SJCRH30 (cell line): ENCODE results near the gene CPTP. TPM values are rescaled to one million over a fixed set of nuclear protein-coding genes. Genes with fewer than 3 reads are reported as not detected.

ENCODE experiments used
- DNase-seq, 2 experiments: peaks; one replicate each; pipeline ENCODE4 v3.0.0-alpha.2; 2015 to 2020
- H3K27ac ChIP-seq: fragments of 250-450 bp; sonication (Bioruptor Pico); 2 replicates; pipeline ENCODE4 v1.5.1; 2020; ENCODE audit warnings: mild to moderate bottlenecking, moderate library complexity
- H3K27me3 ChIP-seq: fragments of 250-450 bp; sonication (Bioruptor Pico); 2 replicates; pipeline ENCODE4 v1.5.1; 2020; ENCODE audit warnings: mild to moderate bottlenecking, moderate library complexity
- H3K36me3 ChIP-seq: fragments of 250-450 bp; sonication (Bioruptor Pico); 2 replicates; pipeline ENCODE4 v1.5.1; 2020; ENCODE audit warnings: mild to moderate bottlenecking, moderate library complexity
- H3K4me1 ChIP-seq: fragments of 250-450 bp; sonication (Bioruptor Pico); 2 replicates; pipeline ENCODE4 v1.5.1; 2020; ENCODE audit warnings: mild to moderate bottlenecking, moderate library complexity
- H3K4me3 ChIP-seq: fragments of 250-450 bp; sonication (Bioruptor Pico); 2 replicates; pipeline ENCODE4 v1.5.1; 2020; ENCODE audit warnings: mild to moderate bottlenecking, moderate library complexity
- H3K9me3 ChIP-seq: fragments of 250-450 bp; sonication (Bioruptor Pico); replicated peaks from 2 replicates; pipeline ENCODE4 v1.5.1; 2020; ENCODE audit warnings: mild to moderate bottlenecking, moderate library complexity
- total RNA-seq: library from RNA; depleted of rRNA; stranded (reverse); fragments of >200 nt; shearing (Covaris generic); gene quantifications from 2 replicates; pipeline ENCODE4 v1.2.3, GENCODE V29; 2014

CPTP gene
- total RNA-seq, 1 experiment from 2014 or later = 22.1 TPM

GRCh38 chr1:1338278-1338677 lies 13.7 kb downstream of the CPTP start:
- no peak for DNase-seq
- no peak overlapping the region for H3K27ac ChIP-seq
- no peaks in the 10 kb centered on the region; the same call in 1 of the 2 replicates for H3K4me1 ChIP-seq
- no peaks in the 10 kb centered on the region for H3K27me3 ChIP-seq
- H3K4me3 ChIP-seq = no peak overlapping the region
- peaks cover 12% of the 10 kb centered on the region for H3K36me3 ChIP-seq
- H3K9me3 ChIP-seq = no peaks in the 10 kb centered on the region

DNA sequence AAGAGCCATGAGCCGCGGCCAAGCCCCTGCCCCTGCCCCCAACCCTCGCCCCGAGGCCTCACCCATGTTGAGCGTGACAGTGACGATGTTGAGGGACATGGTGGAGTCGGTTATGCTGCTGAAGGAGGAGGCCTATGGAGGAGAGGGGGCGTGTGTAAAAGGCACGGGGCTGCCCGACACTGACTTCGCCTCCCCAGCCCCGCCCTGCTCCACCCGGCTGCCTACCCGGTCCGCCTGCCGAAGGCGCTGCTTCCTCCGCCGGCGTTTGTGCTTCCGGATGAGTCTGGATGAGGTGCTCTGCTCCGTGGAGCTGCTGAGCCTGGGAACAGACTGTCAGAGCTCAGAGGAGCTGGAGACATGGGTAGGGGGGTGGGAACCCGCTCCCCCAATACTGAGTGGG lies 15.6 kb downstream of the CPTP start:
- Histone ChIP-seq H3K4me3 (no peak overlapping the region), H3K4me1 (no peaks in the 10 kb centered on the region; the same call in 1 of the 2 replicates), H3K9me3 (no peaks in the 10 kb centered on the region), H3K27me3 (no peaks in the 10 kb centered on the region), H3K27ac (no peak overlapping the region), H3K36me3 (peaks cover 12% of the 10 kb centered on the region)
- no peak for DNase-seq

- Histone ChIP-seq H3K27me3 (no peaks in the 10 kb centered on the region), H3K36me3 (peaks cover 12% of the 10 kb centered on the region), H3K27ac (no peak overlapping the region), H3K4me3 (no peak overlapping the region), H3K4me1 (no peaks in the 10 kb centered on the region; the same call in 1 of the 2 replicates), H3K9me3 (no peaks in the 10 kb centered on the region)
- no peak for DNase-seq
These were observed 16.4 kb downstream of the CPTP start for GRCh38 chr1:1340791-1341548.

DNA sequence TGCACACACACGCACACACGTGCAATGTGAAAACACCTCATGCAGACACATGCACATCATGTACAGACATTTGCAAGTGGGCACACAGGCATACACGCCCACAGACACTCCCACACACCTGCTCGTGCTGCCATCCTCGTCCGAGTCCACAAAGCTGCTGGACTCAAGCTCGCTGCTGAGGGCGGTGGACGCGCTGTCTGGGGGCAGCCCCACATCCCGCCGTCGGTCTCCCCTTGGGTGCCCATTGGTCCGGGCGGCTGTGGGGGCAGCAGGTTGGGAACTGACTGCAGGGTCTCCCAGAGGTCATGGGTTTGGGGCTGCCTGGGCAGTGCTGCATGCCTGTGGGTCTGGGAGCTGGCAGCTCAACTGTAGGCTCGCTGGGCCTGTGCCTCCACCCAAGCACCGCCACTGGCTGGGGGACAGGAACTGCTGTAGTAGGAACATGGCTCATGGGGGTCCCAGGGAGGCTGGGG lies 17.0 kb downstream of the CPTP start:
- H3K4me1 ChIP-seq = no peaks in the 10 kb centered on the region; the same call in 1 of the 2 replicates
- H3K9me3 ChIP-seq = no peaks in the 10 kb centered on the region
- DNase-seq = no peak
- H3K4me3 ChIP-seq = no peak overlapping the region
- H3K36me3 ChIP-seq = peaks cover 12% of the 10 kb centered on the region
- no peaks in the 10 kb centered on the region for H3K27me3 ChIP-seq
- H3K27ac ChIP-seq = no peak overlapping the region

GRCh38 chr1:1342061-1342562 lies 17.5 kb downstream of the CPTP start:
- no peak overlapping the region for H3K27ac ChIP-seq
- H3K27me3 ChIP-seq = no peaks in the 10 kb centered on the region
- no peak overlapping the region for H3K4me3 ChIP-seq
- no peaks in the 10 kb centered on the region for H3K9me3 ChIP-seq
- H3K4me1 ChIP-seq = no peaks in the 10 kb centered on the region; the same call in 1 of the 2 replicates
- H3K36me3 ChIP-seq = peaks cover 12% of the 10 kb centered on the region
- DNase-seq = no peak

GRCh38 chr1:1342584-1343115 lies 18.0 kb downstream of the CPTP start:
- peaks cover 12% of the 10 kb centered on the region for H3K36me3 ChIP-seq

GRCh38 chr1:1343811-1344421 lies 19.3 kb downstream of the CPTP start:
- Histone ChIP-seq H3K9me3 (no peaks in the 10 kb centered on the region), H3K27ac (no peak overlapping the region), H3K4me3 (no peak overlapping the region), H3K36me3 (peaks cover 6% of the 10 kb centered on the region; the same call in 1 of the 2 replicates), H3K4me1 (no peaks in the 10 kb centered on the region; the same call in 1 of the 2 replicates), H3K27me3 (no peaks in the 10 kb centered on the region)
- DNase-seq = no peak

More at GRCh38 chr1:1342584-1343115, 18.0 kb downstream of the CPTP start:
- Histone ChIP-seq H3K4me1 (no peaks in the 10 kb centered on the region; the same call in 1 of the 2 replicates), H3K4me3 (no peak overlapping the region), H3K27ac (no peak overlapping the region), H3K9me3 (no peaks in the 10 kb centered on the region), H3K27me3 (no peaks in the 10 kb centered on the region)
- DNase-seq = no peak

DNA sequence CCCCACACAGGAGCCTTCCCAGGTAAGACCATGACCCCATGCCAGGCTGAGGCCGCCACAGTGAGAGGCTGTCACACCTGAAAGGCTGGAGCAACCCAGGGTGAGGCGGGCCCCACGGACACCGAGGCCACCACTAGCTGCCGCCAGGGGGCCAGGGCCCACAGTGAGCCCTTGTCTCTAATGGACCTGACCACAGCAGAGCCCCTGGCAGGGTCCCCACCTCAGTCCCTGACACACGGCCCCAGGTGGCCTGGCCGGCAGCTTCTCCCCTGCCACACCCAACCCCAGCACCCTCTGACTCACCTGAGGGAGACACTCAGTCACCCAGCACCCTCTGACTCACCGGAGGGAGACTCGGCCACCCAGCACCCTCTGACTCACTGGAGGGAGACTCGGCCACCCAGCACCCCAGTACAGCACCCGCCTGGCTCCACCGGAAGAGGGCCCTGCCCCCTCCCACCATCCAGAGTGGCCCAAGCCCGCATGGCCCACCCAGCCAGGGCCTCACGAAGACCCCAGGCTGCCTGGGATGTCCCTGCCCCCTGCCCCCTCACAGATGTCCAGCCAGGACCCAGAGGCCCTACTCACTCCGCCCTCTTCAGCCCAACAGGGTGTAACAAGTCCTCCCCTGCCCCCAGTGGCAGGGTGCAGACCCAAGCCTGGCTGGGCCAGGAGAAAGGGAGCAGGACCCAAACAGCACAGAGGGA lies 20.2 kb downstream of the CPTP start:
- Histone ChIP-seq H3K4me1 (no peaks in the 10 kb centered on the region; the same call in 1 of the 2 replicates), H3K4me3 (no peak overlapping the region), H3K36me3 (peaks cover 6% of the 10 kb centered on the region; the same call in 1 of the 2 replicates), H3K27me3 (no peaks in the 10 kb centered on the region), H3K27ac (no peak overlapping the region), H3K9me3 (no peaks in the 10 kb centered on the region)
- no peak for DNase-seq

DNA sequence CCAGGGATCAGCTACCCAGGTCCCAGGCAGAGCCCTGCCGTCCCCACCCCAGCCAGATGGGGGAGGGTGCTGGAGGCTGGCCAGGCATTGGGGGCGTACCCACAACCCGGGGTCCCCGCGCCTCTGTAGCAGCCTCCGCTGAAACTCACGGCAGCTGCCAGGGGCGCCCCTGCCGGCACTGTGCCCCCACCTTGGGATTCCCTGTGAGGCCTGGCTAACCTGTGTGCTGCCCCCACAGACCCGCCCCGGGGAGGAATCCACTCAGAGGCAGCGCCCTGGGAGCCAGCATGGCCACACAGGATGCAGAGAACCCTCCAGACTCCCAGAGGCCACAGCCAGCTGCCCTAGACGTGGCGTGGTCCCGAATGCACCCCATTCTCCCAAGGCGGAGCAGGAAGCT lies 20.8 kb downstream of the CPTP start:
- Histone ChIP-seq H3K36me3 (peaks cover 6% of the 10 kb centered on the region; the same call in 1 of the 2 replicates), H3K4me1 (no peaks in the 10 kb centered on the region; the same call in 1 of the 2 replicates), H3K27me3 (no peaks in the 10 kb centered on the region), H3K4me3 (no peak overlapping the region), H3K27ac (no peak overlapping the region), H3K9me3 (no peaks in the 10 kb centered on the region)
- DNase-seq = no peak

GRCh38 chr1:1345860-1346500 lies 21.4 kb downstream of the CPTP start:
- H3K4me3 ChIP-seq = no peak overlapping the region
- no peak overlapping the region for H3K27ac ChIP-seq
- H3K4me1 ChIP-seq = no peaks in the 10 kb centered on the region; the same call in 1 of the 2 replicates
- peaks cover 3% of the 10 kb centered on the region; the same call in 1 of the 2 replicates for H3K36me3 ChIP-seq
- no peaks in the 10 kb centered on the region for H3K9me3 ChIP-seq
- H3K27me3 ChIP-seq = no peaks in the 10 kb centered on the region
- no peak for DNase-seq

GRCh38 chr1:1346501-1346890 lies 21.9 kb downstream of the CPTP start:
- Histone ChIP-seq H3K9me3 (no peaks in the 10 kb centered on the region), H3K27ac (no peak overlapping the region), H3K27me3 (no peaks in the 10 kb centered on the region), H3K4me3 (no peak overlapping the region), H3K36me3 (no peaks in the 10 kb centered on the region), H3K4me1 (peaks cover 2% of the 10 kb centered on the region)
- DNase-seq = no peak

- Histone ChIP-seq H3K27me3 (no peaks in the 10 kb centered on the region), H3K4me1 (peaks cover 8% of the 10 kb centered on the region), H3K27ac (no peak overlapping the region), H3K4me3 (no peak overlapping the region; the same call in 1 of the 2 replicates), H3K9me3 (no peaks in the 10 kb centered on the region), H3K36me3 (no peaks in the 10 kb centered on the region)
- DNase-seq = no peak
These were observed 22.5 kb downstream of the CPTP start for GRCh38 chr1:1347026-1347595.

GRCh38 chr1:1347663-1348419 lies 23.2 kb downstream of the CPTP start:
- no peaks in the 10 kb centered on the region for H3K9me3 ChIP-seq
- H3K4me1 ChIP-seq = peaks cover 15% of the 10 kb centered on the region
- H3K4me3 ChIP-seq = peak overlapping the region; percentile 78
- H3K27me3 ChIP-seq = no peaks in the 10 kb centered on the region
- H3K27ac ChIP-seq = no peak overlapping the region
- H3K36me3 ChIP-seq = no peaks in the 10 kb centered on the region
- DNase-seq = peak; percentile 58 to 71
